GM23338 (cell line): ENCODE results near the gene ADTRP. TPM values are rescaled to one million over a fixed set of nuclear protein-coding genes. Genes with fewer than 3 reads are reported as not detected.

ENCODE experiments used
- ATAC-seq: fragments of 200-7000 bp; cut with Tn5 transposase; 3 replicates; pipeline ENCODE4 v1.9.1; 2020
- DNase-seq: peaks from one replicate; pipeline ENCODE4 v3.0.0-alpha.2; 2015; ENCODE audit warnings: low spot score
- H2AFZ ChIP-seq: fragments of 200-600 bp; sonication (generic); 2 replicates; pipeline ENCODE4 v1.8.0; 2016; ENCODE audit warnings: antibody characterized with exemption, mild to moderate bottlenecking, moderate library complexity
- H3F3A ChIP-seq: fragments of 200-600 bp; sonication (generic); replicated peaks from 2 replicates; pipeline ENCODE4 v1.8.0; 2017; ENCODE audit warnings: antibody characterized with exemption, mixed run types, low read depth
- H3K27ac ChIP-seq: fragments of 200-600 bp; sonication (generic); 2 replicates; pipeline ENCODE4 v1.6.1; 2016; ENCODE audit warnings: low read depth
- H3K27me3 ChIP-seq: fragments of 200-600 bp; sonication (generic); 2 replicates; pipeline ENCODE4 v1.8.0; 2016; ENCODE audit warnings: mild to moderate bottlenecking, mixed run types, moderate library complexity; ENCODE audit not compliant: insufficient read depth
- H3K36me3 ChIP-seq: fragments of 200-600 bp; sonication (generic); 2 replicates; pipeline ENCODE4 v1.8.0; 2016; ENCODE audit warnings: mild to moderate bottlenecking; ENCODE audit not compliant: insufficient read depth
- H3K4me1 ChIP-seq: fragments of 200-600 bp; sonication (generic); 2 replicates; pipeline ENCODE4 v1.8.0; 2016; ENCODE audit warnings: mild to moderate bottlenecking, moderate library complexity; ENCODE audit not compliant: insufficient read depth
- H3K4me2 ChIP-seq: fragments of 200-600 bp; sonication (generic); 2 replicates; pipeline ENCODE4 v1.7.1; 2017; ENCODE audit warnings: mixed run types
- H3K4me3 ChIP-seq: fragments of 200-600 bp; sonication (generic); 2 replicates; pipeline ENCODE4 v1.6.1; 2016; ENCODE audit warnings: mixed run types
- H3K79me2 ChIP-seq: fragments of 200-600 bp; sonication (generic); replicated peaks from 2 replicates; pipeline ENCODE4 v1.8.0; 2017; ENCODE audit warnings: mild to moderate bottlenecking; ENCODE audit not compliant: insufficient read depth
- H3K9me2 ChIP-seq: fragments of 200-600 bp; sonication (generic); 2 replicates; pipeline ENCODE4 v1.8.0; 2017; ENCODE audit not compliant: insufficient read depth
- H4K20me1 ChIP-seq: fragments of 200-600 bp; sonication (generic); replicated peaks from 2 replicates; pipeline ENCODE4 v1.8.0; 2017; ENCODE audit warnings: mild to moderate bottlenecking; ENCODE audit not compliant: insufficient read depth
- H3K27ac Mint-ChIP-seq: 2 replicates; pipeline ENCODE4 v1.8.0; 2020; ENCODE audit warnings: inconsistent platforms, mild to moderate bottlenecking, moderate library complexity, mixed read lengths
- H3K27me3 Mint-ChIP-seq: 3 replicates; pipeline ENCODE4 v1.8.0; 2022; ENCODE audit warnings: low read depth, mild to moderate bottlenecking, moderate library complexity, mixed read lengths, inconsistent platforms; ENCODE audit not compliant: insufficient read depth, poor library complexity
- H3K36me3 Mint-ChIP-seq: 3 replicates; pipeline ENCODE4 v1.8.0; 2021; ENCODE audit warnings: low read depth, mild to moderate bottlenecking, inconsistent platforms, moderate library complexity, mixed read lengths
- H3K4me1 Mint-ChIP-seq: 3 replicates; pipeline ENCODE4 v1.8.0; 2020; ENCODE audit warnings: mild to moderate bottlenecking, inconsistent platforms, mixed read lengths
- H3K4me3 Mint-ChIP-seq: 3 replicates; pipeline ENCODE4 v1.8.0; 2021; ENCODE audit warnings: moderate library complexity, mild to moderate bottlenecking, inconsistent platforms, mixed read lengths
- H3K9me3 Mint-ChIP-seq: 3 replicates; pipeline ENCODE4 v1.8.0; 2020; ENCODE audit warnings: moderate library complexity, mild to moderate bottlenecking, inconsistent platforms, mixed read lengths
- CREB1 ChIP-seq: fragments of 250-450 bp; sonication (Bioruptor Pico); IDR thresholded peaks from 2 replicates; pipeline ENCODE4 v1.5.0; 2020; ENCODE audit warnings: low read depth, mild to moderate bottlenecking, moderate library complexity
- CTCF ChIP-seq, 2 experiments: fragments of 200-600 bp in 1 of 2; sonication (generic) in 1 of 2; conservative IDR thresholded peaks; 2 replicates each; pipeline versions ENCODE4 v1.5.1 to v1.6.1; 2016 to 2017; ENCODE audit warnings: antibody characterized with exemption in 2 of 2, low read depth in 2 of 2, mild to moderate bottlenecking in 2 of 2, moderate library complexity in 1 of 2
- ETS1 ChIP-seq: IDR thresholded peaks from 2 replicates; pipeline ENCODE4 v1.6.1; 2016; ENCODE audit warnings: antibody characterized with exemption
- EZH2 ChIP-seq: fragments of 200-600 bp; sonication (generic); IDR thresholded peaks from one replicate; pipeline ENCODE4 v1.8.0; 2017; ENCODE audit warnings: antibody characterized with exemption, mild to moderate bottlenecking, low read depth; ENCODE audit not compliant: unreplicated experiment
- EZH2phosphoT487 ChIP-seq: fragments of 200-600 bp; sonication (generic); IDR thresholded peaks from one replicate; pipeline ENCODE4 v1.8.1; 2018; ENCODE audit warnings: antibody characterized with exemption; ENCODE audit not compliant: unreplicated experiment
- JUNB ChIP-seq: IDR thresholded peaks from one replicate; pipeline ENCODE4 v1.6.1; 2016; ENCODE audit warnings: antibody characterized with exemption; ENCODE audit not compliant: unreplicated experiment
- NANOG ChIP-seq: IDR thresholded peaks from 2 replicates; pipeline ENCODE4 v1.6.1; 2016; ENCODE audit warnings: antibody characterized with exemption, borderline replicate concordance
- POLR2AphosphoS5 ChIP-seq: IDR thresholded peaks from 2 replicates; pipeline ENCODE4 v1.6.1; 2016; ENCODE audit warnings: antibody characterized with exemption, low read depth
- STAT1 ChIP-seq: IDR thresholded peaks from one replicate; pipeline ENCODE4 v1.6.1; 2016; ENCODE audit warnings: antibody characterized with exemption; ENCODE audit not compliant: unreplicated experiment
- ZNF114 ChIP-seq: fragments of 250-450 bp; sonication (Bioruptor Pico); IDR thresholded peaks from 2 replicates; pipeline ENCODE4 v1.5.0; 2020; ENCODE audit warnings: mild to moderate bottlenecking, moderate library complexity
- ZNF331 ChIP-seq: fragments of 250-450 bp; sonication (Bioruptor Pico); IDR thresholded peaks from 2 replicates; pipeline ENCODE4 v1.5.0; 2020; ENCODE audit warnings: low read depth, mild to moderate bottlenecking, moderate library complexity
- polyA plus RNA-seq: library from polyadenylated mRNA; unstranded; fragments of >200 nt; fragmentation: Nextera tagmentation; extraction: Ambion mirVana; gene quantifications from 2 replicates; pipeline ENCODE4 v1.2.1, GENCODE V29; 2016
- total RNA-seq: library from RNA; depleted of rRNA; stranded (reverse); fragments of >200 nt; shearing (Covaris generic); gene quantifications from 2 replicates; pipeline ENCODE4 v1.2.3, GENCODE V29; 2014
- TF ChIP-seq, protein P1 (sequence below): IDR thresholded peaks from one replicate; pipeline ENCODE4 v1.6.1; 2018; ENCODE audit warnings: antibody characterized with exemption; ENCODE audit not compliant: unreplicated experiment
- TF ChIP-seq, protein P2 (sequence below): fragments of 250-450 bp; sonication (Bioruptor Pico); IDR thresholded peaks from 2 replicates; pipeline ENCODE4 v1.5.0; 2020; ENCODE audit warnings: mild to moderate bottlenecking, moderate library complexity

The ADTRP gene
- total and polyA plus RNA-seq, 2 experiments from 2014 or later: not detected

GRCh38 chr6:11706171-11706570 lies 72.4 kb downstream of the ADTRP start:
- no peaks in the 10 kb centered on the region for H3K36me3 ChIP-seq
- H3F3A ChIP-seq: no peaks in the 10 kb centered on the region
- TF ChIP-seq CREB1 (CRISPR knock-in tag): no peak
- TF ChIP-seq ETS1: no peak
- TF ChIP-seq EZH2phosphoT487: no peak
- no peak for TF ChIP-seq EZH2
- TF ChIP-seq, protein P1, sequence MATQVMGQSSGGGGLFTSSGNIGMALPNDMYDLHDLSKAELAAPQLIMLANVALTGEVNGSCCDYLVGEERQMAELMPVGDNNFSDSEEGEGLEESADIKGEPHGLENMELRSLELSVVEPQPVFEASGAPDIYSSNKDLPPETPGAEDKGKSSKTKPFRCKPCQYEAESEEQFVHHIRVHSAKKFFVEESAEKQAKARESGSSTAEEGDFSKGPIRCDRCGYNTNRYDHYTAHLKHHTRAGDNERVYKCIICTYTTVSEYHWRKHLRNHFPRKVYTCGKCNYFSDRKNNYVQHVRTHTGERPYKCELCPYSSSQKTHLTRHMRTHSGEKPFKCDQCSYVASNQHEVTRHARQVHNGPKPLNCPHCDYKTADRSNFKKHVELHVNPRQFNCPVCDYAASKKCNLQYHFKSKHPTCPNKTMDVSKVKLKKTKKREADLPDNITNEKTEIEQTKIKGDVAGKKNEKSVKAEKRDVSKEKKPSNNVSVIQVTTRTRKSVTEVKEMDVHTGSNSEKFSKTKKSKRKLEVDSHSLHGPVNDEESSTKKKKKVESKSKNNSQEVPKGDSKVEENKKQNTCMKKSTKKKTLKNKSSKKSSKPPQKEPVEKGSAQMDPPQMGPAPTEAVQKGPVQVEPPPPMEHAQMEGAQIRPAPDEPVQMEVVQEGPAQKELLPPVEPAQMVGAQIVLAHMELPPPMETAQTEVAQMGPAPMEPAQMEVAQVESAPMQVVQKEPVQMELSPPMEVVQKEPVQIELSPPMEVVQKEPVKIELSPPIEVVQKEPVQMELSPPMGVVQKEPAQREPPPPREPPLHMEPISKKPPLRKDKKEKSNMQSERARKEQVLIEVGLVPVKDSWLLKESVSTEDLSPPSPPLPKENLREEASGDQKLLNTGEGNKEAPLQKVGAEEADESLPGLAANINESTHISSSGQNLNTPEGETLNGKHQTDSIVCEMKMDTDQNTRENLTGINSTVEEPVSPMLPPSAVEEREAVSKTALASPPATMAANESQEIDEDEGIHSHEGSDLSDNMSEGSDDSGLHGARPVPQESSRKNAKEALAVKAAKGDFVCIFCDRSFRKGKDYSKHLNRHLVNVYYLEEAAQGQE: no peak
- TF ChIP-seq CTCF (conservative IDR thresholded peaks at IDR 0.05; ENCODE audit: low read depth in 2 of 2): no peak
- TF ChIP-seq JUNB: no peak
- TF ChIP-seq NANOG: no peak
- no peak for TF ChIP-seq POLR2AphosphoS5
- TF ChIP-seq ZNF114: no peak
- no peak for TF ChIP-seq STAT1
- TF ChIP-seq, protein P2, sequence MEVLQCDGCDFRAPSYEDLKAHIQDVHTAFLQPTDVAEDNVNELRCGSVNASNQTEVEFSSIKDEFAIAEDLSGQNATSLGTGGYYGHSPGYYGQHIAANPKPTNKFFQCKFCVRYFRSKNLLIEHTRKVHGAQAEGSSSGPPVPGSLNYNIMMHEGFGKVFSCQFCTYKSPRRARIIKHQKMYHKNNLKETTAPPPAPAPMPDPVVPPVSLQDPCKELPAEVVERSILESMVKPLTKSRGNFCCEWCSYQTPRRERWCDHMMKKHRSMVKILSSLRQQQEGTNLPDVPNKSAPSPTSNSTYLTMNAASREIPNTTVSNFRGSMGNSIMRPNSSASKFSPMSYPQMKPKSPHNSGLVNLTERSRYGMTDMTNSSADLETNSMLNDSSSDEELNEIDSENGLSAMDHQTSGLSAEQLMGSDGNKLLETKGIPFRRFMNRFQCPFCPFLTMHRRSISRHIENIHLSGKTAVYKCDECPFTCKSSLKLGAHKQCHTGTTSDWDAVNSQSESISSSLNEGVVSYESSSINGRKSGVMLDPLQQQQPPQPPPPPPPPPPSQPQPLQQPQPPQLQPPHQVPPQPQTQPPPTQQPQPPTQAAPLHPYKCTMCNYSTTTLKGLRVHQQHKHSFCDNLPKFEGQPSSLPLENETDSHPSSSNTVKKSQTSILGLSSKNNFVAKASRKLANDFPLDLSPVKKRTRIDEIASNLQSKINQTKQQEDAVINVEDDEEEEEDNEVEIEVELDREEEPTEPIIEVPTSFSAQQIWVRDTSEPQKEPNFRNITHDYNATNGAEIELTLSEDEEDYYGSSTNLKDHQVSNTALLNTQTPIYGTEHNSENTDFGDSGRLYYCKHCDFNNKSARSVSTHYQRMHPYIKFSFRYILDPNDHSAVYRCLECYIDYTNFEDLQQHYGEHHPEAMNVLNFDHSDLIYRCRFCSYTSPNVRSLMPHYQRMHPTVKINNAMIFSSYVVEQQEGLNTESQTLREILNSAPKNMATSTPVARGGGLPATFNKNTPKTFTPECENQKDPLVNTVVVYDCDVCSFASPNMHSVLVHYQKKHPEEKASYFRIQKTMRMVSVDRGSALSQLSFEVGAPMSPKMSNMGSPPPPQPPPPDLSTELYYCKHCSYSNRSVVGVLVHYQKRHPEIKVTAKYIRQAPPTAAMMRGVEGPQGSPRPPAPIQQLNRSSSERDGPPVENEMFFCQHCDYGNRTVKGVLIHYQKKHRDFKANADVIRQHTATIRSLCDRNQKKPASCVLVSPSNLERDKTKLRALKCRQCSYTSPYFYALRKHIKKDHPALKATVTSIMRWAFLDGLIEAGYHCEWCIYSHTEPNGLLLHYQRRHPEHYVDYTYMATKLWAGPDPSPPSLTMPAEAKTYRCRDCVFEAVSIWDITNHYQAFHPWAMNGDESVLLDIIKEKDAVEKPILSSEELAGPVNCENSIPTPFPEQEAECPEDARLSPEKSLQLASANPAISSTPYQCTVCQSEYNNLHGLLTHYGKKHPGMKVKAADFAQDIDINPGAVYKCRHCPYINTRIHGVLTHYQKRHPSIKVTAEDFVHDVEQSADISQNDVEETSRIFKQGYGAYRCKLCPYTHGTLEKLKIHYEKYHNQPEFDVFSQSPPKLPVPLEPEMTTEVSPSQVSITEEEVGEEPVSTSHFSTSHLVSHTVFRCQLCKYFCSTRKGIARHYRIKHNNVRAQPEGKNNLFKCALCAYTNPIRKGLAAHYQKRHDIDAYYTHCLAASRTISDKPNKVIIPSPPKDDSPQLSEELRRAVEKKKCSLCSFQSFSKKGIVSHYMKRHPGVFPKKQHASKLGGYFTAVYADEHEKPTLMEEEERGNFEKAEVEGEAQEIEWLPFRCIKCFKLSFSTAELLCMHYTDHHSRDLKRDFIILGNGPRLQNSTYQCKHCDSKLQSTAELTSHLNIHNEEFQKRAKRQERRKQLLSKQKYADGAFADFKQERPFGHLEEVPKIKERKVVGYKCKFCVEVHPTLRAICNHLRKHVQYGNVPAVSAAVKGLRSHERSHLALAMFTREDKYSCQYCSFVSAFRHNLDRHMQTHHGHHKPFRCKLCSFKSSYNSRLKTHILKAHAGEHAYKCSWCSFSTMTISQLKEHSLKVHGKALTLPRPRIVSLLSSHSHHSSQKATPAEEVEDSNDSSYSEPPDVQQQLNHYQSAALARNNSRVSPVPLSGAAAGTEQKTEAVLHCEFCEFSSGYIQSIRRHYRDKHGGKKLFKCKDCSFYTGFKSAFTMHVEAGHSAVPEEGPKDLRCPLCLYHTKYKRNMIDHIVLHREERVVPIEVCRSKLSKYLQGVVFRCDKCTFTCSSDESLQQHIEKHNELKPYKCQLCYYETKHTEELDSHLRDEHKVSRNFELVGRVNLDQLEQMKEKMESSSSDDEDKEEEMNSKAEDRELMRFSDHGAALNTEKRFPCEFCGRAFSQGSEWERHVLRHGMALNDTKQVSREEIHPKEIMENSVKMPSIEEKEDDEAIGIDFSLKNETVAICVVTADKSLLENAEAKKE (CRISPR knock-in tag): no peak
- no peak for TF ChIP-seq ZNF331 (CRISPR knock-in tag)
- ATAC-seq (no peak), DNase-seq (no peak)
- H3K36me3 Mint-ChIP-seq: no peaks in the 10 kb centered on the region
- no peak overlapping the region for H3K27ac ChIP-seq
- no peak overlapping the region for H3K4me3 Mint-ChIP-seq
- no peaks in the 10 kb centered on the region for H3K27me3 ChIP-seq
- H3K4me1 ChIP-seq: no peaks in the 10 kb centered on the region
- no peaks in the 10 kb centered on the region for H4K20me1 ChIP-seq
- no peaks in the 10 kb centered on the region; the same call in 2 of the 3 replicates for H3K4me1 Mint-ChIP-seq
- no peak overlapping the region for H2AFZ ChIP-seq
- no peak overlapping the region for H3K4me3 ChIP-seq
- peaks cover 4% of the 10 kb centered on the region for H3K27me3 Mint-ChIP-seq
- no peak overlapping the region for H3K27ac Mint-ChIP-seq
- 0 out of 2 replicates have a peak, but pooled peaks cover 2% of the 10 kb centered on the region for H3K9me2 ChIP-seq
- no peak overlapping the region for H3K4me2 ChIP-seq
- H3K9me3 Mint-ChIP-seq: no peaks in the 10 kb centered on the region
- no peaks in the 10 kb centered on the region for H3K79me2 ChIP-seq
